Endothelial cell of umbilical vein (primary cell): ENCODE measurements around the gene SLC16A6. TPM values are rescaled to one million over a fixed set of nuclear protein-coding genes. Genes with fewer than 3 reads are reported as not detected.

Source experiments
- BruUV-seq: library from RNA; stranded (reverse); fragments of 400-500 nt; replicated peaks from 2 replicates; lab custom pipeline; 2021; lab: Mats Ljungman, UMichigan
- CTCF ChIA-PET: fragments of 300-600, 350-600 bp; sonication (Branson Sonifier 250); formaldehyde crosslinking; loops from one replicate; lab custom pipeline; 2021; ENCODE audit warnings: antibody characterized with exemption, inconsistent platforms; lab: Charles Lee
- POLR2A ChIA-PET: fragments of 300-600, 350-600 bp; sonication (Branson Sonifier 250); formaldehyde crosslinking; loops from one replicate; lab custom pipeline; 2021; ENCODE audit warnings: antibody characterized with exemption, inconsistent platforms; lab: Charles Lee
- DNase-seq: peaks from one replicate; pipeline ENCODE4 v3.0.0-alpha.2; 2011; ENCODE audit warnings: low read depth, low spot score
- FAIRE-seq: peaks from 2 replicates; lab custom pipeline; 2011; peaks lifted over from hg19 to GRCh38; lab: Jason Lieb, UNC
- H2AFZ ChIP-seq: 2 replicates; pipeline ENCODE4 v1.6.0; 2012; ENCODE audit warnings: low read depth, low read length, control low read depth, inconsistent platforms
- H3K27ac ChIP-seq: 2 replicates; pipeline ENCODE4 v1.5.1; 2011; ENCODE audit warnings: low read depth, mild to moderate bottlenecking, control low read depth, low read length, moderate library complexity; ENCODE audit not compliant: insufficient read depth
- H3K27me3 ChIP-seq, 2 experiments: 2 replicates each; pipeline versions ENCODE4 v1.6.0 to v1.6.1; 2011; ENCODE audit warnings: low read length in 2 of 2, mixed read lengths in 1 of 2; ENCODE audit not compliant: control insufficient read depth in 2 of 2, insufficient read depth in 2 of 2
- H3K36me3 ChIP-seq, 2 experiments: 2 replicates in 1 of 2; 3 replicates in 1 of 2; pipeline ENCODE4 v1.5.1; 2011; ENCODE audit warnings: low read length in 2 of 2, mild to moderate bottlenecking in 1 of 2, moderate library complexity in 1 of 2; ENCODE audit not compliant: control insufficient read depth in 2 of 2, insufficient read depth in 2 of 2; ENCODE audit errors: extremely low read depth in 1 of 2
- H3K4me1 ChIP-seq: 3 replicates; pipeline ENCODE4 v1.5.1; 2011; ENCODE audit warnings: mild to moderate bottlenecking, low read length; ENCODE audit not compliant: control insufficient read depth, insufficient read depth; ENCODE audit errors: extremely low read depth
- H3K4me2 ChIP-seq: 2 replicates; pipeline ENCODE4 v1.6.1; 2011; ENCODE audit warnings: low read length, control low read depth, mixed read lengths; ENCODE audit not compliant: insufficient read depth
- H3K4me3 ChIP-seq, 3 experiments: fragments of 200-600 bp in 1 of 3; sonication (generic), shearing (Covaris generic) in 1 of 3; replicated peaks in 1 of 3; 2 replicates each; pipeline ENCODE4 v1.5.1; 2011 to 2016; ENCODE audit warnings: control low read depth in 3 of 3, low read length in 3 of 3, mild to moderate bottlenecking in 2 of 3, inconsistent platforms in 1 of 3, low read depth in 1 of 3, moderate library complexity in 1 of 3; ENCODE audit not compliant: insufficient read depth in 1 of 3
- H3K79me2 ChIP-seq: 2 replicates; pipeline ENCODE4 v1.6.0; 2012; ENCODE audit warnings: low read length, inconsistent platforms; ENCODE audit not compliant: control insufficient read depth, insufficient read depth
- H3K9ac ChIP-seq: replicated peaks from 2 replicates; pipeline ENCODE3; 2011; ENCODE audit warnings: low read length, control low read depth; ENCODE audit not compliant: insufficient read depth; ENCODE audit errors: extremely low read depth
- H3K9me1 ChIP-seq: replicated peaks from 3 replicates; pipeline ENCODE4 v1.6.0; 2011; ENCODE audit warnings: mild to moderate bottlenecking, low read length; ENCODE audit not compliant: control insufficient read depth, insufficient read depth; ENCODE audit errors: extremely low read depth
- H3K9me3 ChIP-seq: replicated peaks from 2 replicates; pipeline ENCODE4 v1.5.1; 2012; ENCODE audit warnings: low read length, inconsistent platforms; ENCODE audit not compliant: control insufficient read depth, insufficient read depth
- H4K20me1 ChIP-seq: replicated peaks from 2 replicates; pipeline ENCODE3; 2011; ENCODE audit warnings: mild to moderate bottlenecking, low read length; ENCODE audit not compliant: control insufficient read depth, insufficient read depth; ENCODE audit errors: extremely low read depth
- CTCF ChIP-seq, 2 donors: IDR thresholded peaks; 1 replicate in 1 of 2; 2 replicates in 1 of 2; pipeline ENCODE4 v1.5.1; 2011; ENCODE audit warnings: low read length in 2 of 2, mild to moderate bottlenecking in 2 of 2, moderate library complexity in 2 of 2, control low read depth in 1 of 2, inconsistent platforms in 1 of 2, low read depth in 1 of 2; ENCODE audit not compliant: insufficient read depth in 1 of 2; ENCODE audit errors: extremely low read depth in 1 of 2
- EZH2 ChIP-seq: IDR thresholded peaks from 2 replicates; pipeline ENCODE4 v1.6.1; 2012; ENCODE audit warnings: borderline replicate concordance, low read depth, mild to moderate bottlenecking, moderate library complexity, low read length, inconsistent platforms; ENCODE audit not compliant: severe bottlenecking
- FOS ChIP-seq: IDR thresholded peaks from 2 replicates; pipeline ENCODE4 v1.6.1; 2011; ENCODE audit warnings: mild to moderate bottlenecking, low read length, moderate library complexity, borderline replicate concordance; ENCODE audit not compliant: insufficient read depth
- GATA2 ChIP-seq: IDR thresholded peaks from 2 replicates; pipeline ENCODE4 v1.7.0; 2011; ENCODE audit warnings: low read depth, mild to moderate bottlenecking, moderate library complexity, mixed read lengths, low read length; ENCODE audit not compliant: insufficient read length, insufficient read depth
- JUN ChIP-seq: IDR thresholded peaks from 2 replicates; pipeline ENCODE4 v1.6.1; 2011; ENCODE audit warnings: borderline replicate concordance, low read depth; ENCODE audit not compliant: insufficient read length, insufficient read depth
- MYC ChIP-seq: IDR thresholded peaks from one replicate; pipeline ENCODE4 v1.6.1; 2011; ENCODE audit warnings: mild to moderate bottlenecking, low read depth, low read length
- POLR2A ChIP-seq: IDR thresholded peaks from 2 replicates; pipeline ENCODE4 v1.6.1; 2012; ENCODE audit warnings: low read depth, mild to moderate bottlenecking, control low read depth, low read length
- POLR2AphosphoS5 ChIP-seq: IDR thresholded peaks from 2 replicates; pipeline ENCODE4 v1.6.1; 2012; ENCODE audit warnings: low read depth, mild to moderate bottlenecking, control low read depth, low read length, moderate library complexity; ENCODE audit not compliant: insufficient read depth
- dilution Hi-C: fragments of 300-500 bp; cut with MboI; formaldehyde crosslinking; loops from one replicate; pipeline ENCODE4 v1.15.0; 2019; ENCODE audit warnings: low sequenced_read_pairs; ENCODE audit not compliant: extremely low pct_ligation_motif_present
- intact Hi-C: fragments of 100-400 bp; cut with micrococcal nuclease; formaldehyde crosslinking; loops from one replicate; pipeline ENCODE4 v1.10.0; 2022
- polyA plus RNA-seq, 4 experiments: library from polyadenylated mRNA; depleted of rRNA in 3 of 4; stranded (reverse) in 3 of 4; unstranded in 1 of 4; fragments of >200 nt; gene quantifications; 2 replicates each; pipeline versions ENCODE4 v1.2.1 to v1.2.3, GENCODE V29; 2011 to 2012; ENCODE audit warnings: missing spikeins in 1 of 4
- total RNA-seq: library from RNA; stranded (reverse); gene quantifications from 2 replicates; pipeline ENCODE4 v1.2.3, GENCODE V29; 2021
- TF ChIP-seq, protein P1 (sequence below): IDR thresholded peaks from 2 replicates; pipeline ENCODE4 v1.6.1; 2011; ENCODE audit not compliant: insufficient read depth, insufficient read length

SLC16A6 gene
- total and polyA plus RNA-seq, 2 donors (not counting 3 experiments of a cell fraction or from before 2014, with no cell fraction given) = 0.65 to 0.91 TPM

DNA sequence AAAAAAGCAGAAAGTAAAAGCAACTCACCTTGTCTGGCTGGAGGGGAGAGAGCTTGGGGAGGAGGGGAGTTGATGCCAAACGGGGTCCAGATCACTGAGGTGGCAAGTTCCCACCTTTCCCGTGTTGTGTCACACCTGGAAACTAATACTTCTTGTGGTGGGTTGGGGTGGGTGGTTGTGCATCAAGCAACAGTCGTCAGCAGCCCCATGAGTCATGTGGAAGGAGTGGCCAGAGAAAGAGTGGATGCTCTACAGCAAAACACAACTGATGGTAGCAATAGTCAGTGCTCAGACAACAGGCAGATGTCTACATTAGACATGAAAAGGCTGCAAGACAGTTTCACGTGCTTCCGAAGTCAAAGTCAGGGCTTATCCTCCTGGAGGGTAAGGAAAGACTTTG lies 35.8 kb upstream of the SLC16A6 start:
- Histone ChIP-seq H3K27me3 (no peaks in the 10 kb centered on the region), H3K9me3 (no peaks in the 10 kb centered on the region), H2AFZ (no peak overlapping the region), H3K27ac (no peak overlapping the region), H3K36me3 (no peaks in the 10 kb centered on the region), H3K79me2 (no peaks in the 10 kb centered on the region), H3K9ac (no peak overlapping the region), H4K20me1 (no peaks in the 10 kb centered on the region), H3K9me1 (no peaks in the 10 kb centered on the region), H3K4me1 (no peaks in the 10 kb centered on the region), H3K4me2 (no peak overlapping the region), H3K4me3 (no peak overlapping the region)
- no peak for DNase-seq
- POLR2A ChIA-PET = no interaction called here
- intact Hi-C loops = no loop called here
- CTCF ChIA-PET = interaction anchor here (1.2 to 4.7 kb wide), 2 partner anchors 31 to 72 kb away, joined by 3 to 44 read pairs; no protein-coding TSS in a partner anchor
- FAIRE-seq = no peak
- dilution Hi-C loops = no loop called here
- TF ChIP-seq, protein P1, sequence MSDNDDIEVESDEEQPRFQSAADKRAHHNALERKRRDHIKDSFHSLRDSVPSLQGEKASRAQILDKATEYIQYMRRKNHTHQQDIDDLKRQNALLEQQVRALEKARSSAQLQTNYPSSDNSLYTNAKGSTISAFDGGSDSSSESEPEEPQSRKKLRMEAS = no peak
- no peak for TF ChIP-seq CTCF (IDR thresholded peaks at IDR 0.05; ENCODE audit: extremely low read depth in 1 of 2, insufficient read depth in 1 of 2, low read depth in 1 of 2, low read length in 2 of 2)
- no peak for TF ChIP-seq POLR2AphosphoS5
- TF ChIP-seq POLR2A = no peak
- no peak for TF ChIP-seq GATA2
- no peak for TF ChIP-seq JUN
- no peak for TF ChIP-seq EZH2
- no peak for TF ChIP-seq FOS
- TF ChIP-seq MYC = no peak
- no TSS peak for BruUV-seq
